Mesenchymal stem cell (in vitro differentiated cells and primary cell): ENCODE results near the gene MYLK.

Experiments used
- DNase-seq: peaks from one replicate; pipeline ENCODE4 v3.0.0-alpha.2; 2013
- H2AFZ ChIP-seq: one replicate; pipeline ENCODE4 v1.6.1; 2013; ENCODE audit warnings: low read depth, mild to moderate bottlenecking, control low read depth, inconsistent platforms, low read length, moderate library complexity
- H2AK5ac ChIP-seq: 2 replicates; pipeline ENCODE4 v1.6.1; 2013; ENCODE audit warnings: low read length, moderate library complexity, mild to moderate bottlenecking, inconsistent platforms; ENCODE audit not compliant: severe bottlenecking
- H2BK120ac ChIP-seq: one replicate; pipeline ENCODE4 v1.6.1; 2013; ENCODE audit warnings: low read depth, mild to moderate bottlenecking, inconsistent platforms, low read length, moderate library complexity
- H2BK12ac ChIP-seq, 2 experiments: one replicate each; pipeline ENCODE4 v1.6.1; 2013; ENCODE audit warnings: inconsistent platforms in 2 of 2, low read length in 2 of 2, mild to moderate bottlenecking in 2 of 2, moderate library complexity in 2 of 2, control low read depth in 1 of 2
- H2BK15ac ChIP-seq: one replicate; pipeline ENCODE4 v1.6.1; 2013; ENCODE audit warnings: mild to moderate bottlenecking, low read depth, inconsistent platforms; ENCODE audit not compliant: poor library complexity, severe bottlenecking
- H2BK5ac ChIP-seq: 2 replicates; pipeline ENCODE4 v1.6.1; 2013; ENCODE audit warnings: low read depth, mild to moderate bottlenecking, low read length, control low read depth, inconsistent platforms; ENCODE audit not compliant: poor library complexity, severe bottlenecking
- H3K14ac ChIP-seq, 2 experiments: one replicate each; pipeline ENCODE4 v1.6.1; 2013; ENCODE audit warnings: inconsistent platforms in 2 of 2, low read length in 2 of 2, control low read depth in 1 of 2, mild to moderate bottlenecking in 1 of 2, moderate library complexity in 1 of 2
- H3K18ac ChIP-seq, 2 experiments: one replicate each; pipeline ENCODE4 v1.6.1; 2013; ENCODE audit warnings: inconsistent platforms in 2 of 2, low read length in 2 of 2, control low read depth in 1 of 2, low read depth in 1 of 2, mild to moderate bottlenecking in 1 of 2
- H3K23ac ChIP-seq, 2 experiments: one replicate each; pipeline ENCODE4 v1.6.1; 2013; ENCODE audit warnings: inconsistent platforms in 2 of 2, low read length in 2 of 2, mild to moderate bottlenecking in 2 of 2, moderate library complexity in 2 of 2, control low read depth in 1 of 2
- H3K27ac ChIP-seq: 2 replicates; pipeline ENCODE4 v1.5.1; 2013; ENCODE audit warnings: mild to moderate bottlenecking, moderate library complexity, low read length, control low read depth, inconsistent platforms; ENCODE audit not compliant: poor library complexity, severe bottlenecking
- H3K27me3 ChIP-seq, 2 experiments: 2 replicates each; pipeline versions ENCODE4 v1.6.1 to v1.7.0; 2013; ENCODE audit warnings: low read length in 2 of 2, mild to moderate bottlenecking in 2 of 2, moderate library complexity in 2 of 2, control low read depth in 1 of 2, inconsistent platforms in 1 of 2; ENCODE audit not compliant: control insufficient read depth in 1 of 2, insufficient read depth in 1 of 2
- H3K36me3 ChIP-seq, 2 experiments: 2 replicates each; pipeline versions ENCODE4 v1.6.1 to v1.7.0; 2013; ENCODE audit warnings: low read length in 2 of 2, control low read depth in 1 of 2, inconsistent platforms in 1 of 2, low read depth in 1 of 2, mild to moderate bottlenecking in 1 of 2; ENCODE audit not compliant: insufficient read depth in 2 of 2, control insufficient read depth in 1 of 2
- H3K4ac ChIP-seq, 2 experiments: one replicate each; pipeline ENCODE4 v1.6.1; 2013; ENCODE audit warnings: inconsistent platforms in 2 of 2, low read length in 2 of 2, mild to moderate bottlenecking in 2 of 2, moderate library complexity in 2 of 2, control low read depth in 1 of 2, low read depth in 1 of 2
- H3K4me1 ChIP-seq: 2 replicates; pipeline ENCODE4 v1.6.1; 2013; ENCODE audit warnings: low read depth, low read length, control low read depth; ENCODE audit not compliant: control insufficient read depth, insufficient read depth
- H3K4me2 ChIP-seq: 2 replicates; pipeline ENCODE4 v1.6.1; 2013; ENCODE audit warnings: low read length, mild to moderate bottlenecking, inconsistent platforms; ENCODE audit not compliant: poor library complexity, severe bottlenecking
- H3K4me3 ChIP-seq, 2 experiments: 2 replicates each; pipeline versions ENCODE4 v1.5.1 to v1.7.0; 2013; ENCODE audit warnings: low read length in 2 of 2, mild to moderate bottlenecking in 2 of 2, control low read depth in 1 of 2, low read depth in 1 of 2; ENCODE audit not compliant: insufficient read depth in 1 of 2
- H3K79me1 ChIP-seq: replicated peaks from 2 replicates; pipeline ENCODE4 v1.6.1; 2013; ENCODE audit warnings: mild to moderate bottlenecking, control low read depth, low read length, inconsistent platforms; ENCODE audit not compliant: poor library complexity, severe bottlenecking
- H3K9ac ChIP-seq: 2 replicates; pipeline ENCODE4 v1.7.0; 2013; ENCODE audit warnings: mild to moderate bottlenecking, low read length, moderate library complexity
- H3K9me3 ChIP-seq: 2 replicates; pipeline ENCODE4 v1.7.0; 2013; ENCODE audit warnings: mild to moderate bottlenecking, low read length; ENCODE audit not compliant: control insufficient read depth
- H4K8ac ChIP-seq: one replicate; pipeline ENCODE4 v1.6.1; 2013; ENCODE audit warnings: inconsistent platforms, mild to moderate bottlenecking, low read length, moderate library complexity
- H4K91ac ChIP-seq: one replicate; pipeline ENCODE4 v1.6.1; 2013; ENCODE audit warnings: mild to moderate bottlenecking, low read length, inconsistent platforms
- WGBS: methylation state at CpG from one replicate; pipeline ENCODE4 v1.1.7; 2013; ENCODE audit warnings: mixed read lengths; 5-methylcytosine and 5-hydroxymethylcytosine counted together

Gene MYLK

DNA sequence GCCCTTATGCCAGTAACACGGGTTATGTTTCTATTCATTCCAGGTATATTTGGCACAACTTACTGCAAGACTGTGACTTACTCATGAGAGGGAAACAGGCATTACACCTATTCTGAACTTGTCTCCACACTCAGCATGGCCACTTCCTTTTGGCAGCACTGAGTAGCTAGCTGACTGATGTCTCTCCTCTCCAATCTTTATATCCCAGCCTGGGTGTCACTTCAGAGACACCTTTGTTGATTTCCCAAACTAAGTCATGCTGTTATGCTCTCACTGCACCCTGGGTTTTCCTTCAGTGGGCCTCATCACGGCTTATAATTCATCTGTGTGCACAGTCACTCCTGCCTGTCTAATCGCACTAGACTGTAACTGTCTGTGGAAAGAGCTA is 114.8 kb downstream of the MYLK start:
- Histone ChIP-seq H2BK120ac (no peak overlapping the region), H3K27ac (peak overlapping the region; percentile 9), H2BK12ac (no peak overlapping the region), H3K4me3 (no peak overlapping the region), H3K9me3 (no peaks in the 10 kb centered on the region), H4K8ac (no peak overlapping the region), H2AFZ (no peak overlapping the region), H3K14ac (no peak overlapping the region), H3K9ac (no peak overlapping the region), H2BK5ac (no peak overlapping the region), H3K18ac (no peak overlapping the region), H3K36me3 (peaks cover 0 to 36% of the 10 kb centered on the region in 2 experiments), H3K79me1 (peaks cover 23% of the 10 kb centered on the region), H3K23ac (no peak overlapping the region), H3K4me2 (no peak overlapping the region), H3K4me1 (peaks cover 22% of the 10 kb centered on the region), H3K4ac (no peak overlapping the region), H2AK5ac (peak overlapping the region; percentile 20), H4K91ac (no peak overlapping the region), H3K27me3 (no peaks in the 10 kb centered on the region), H2BK15ac (no peak overlapping the region)
- no peak for DNase-seq
- 96% methylated on average over 3 of the region's 3 CpGs for WGBS

DNA sequence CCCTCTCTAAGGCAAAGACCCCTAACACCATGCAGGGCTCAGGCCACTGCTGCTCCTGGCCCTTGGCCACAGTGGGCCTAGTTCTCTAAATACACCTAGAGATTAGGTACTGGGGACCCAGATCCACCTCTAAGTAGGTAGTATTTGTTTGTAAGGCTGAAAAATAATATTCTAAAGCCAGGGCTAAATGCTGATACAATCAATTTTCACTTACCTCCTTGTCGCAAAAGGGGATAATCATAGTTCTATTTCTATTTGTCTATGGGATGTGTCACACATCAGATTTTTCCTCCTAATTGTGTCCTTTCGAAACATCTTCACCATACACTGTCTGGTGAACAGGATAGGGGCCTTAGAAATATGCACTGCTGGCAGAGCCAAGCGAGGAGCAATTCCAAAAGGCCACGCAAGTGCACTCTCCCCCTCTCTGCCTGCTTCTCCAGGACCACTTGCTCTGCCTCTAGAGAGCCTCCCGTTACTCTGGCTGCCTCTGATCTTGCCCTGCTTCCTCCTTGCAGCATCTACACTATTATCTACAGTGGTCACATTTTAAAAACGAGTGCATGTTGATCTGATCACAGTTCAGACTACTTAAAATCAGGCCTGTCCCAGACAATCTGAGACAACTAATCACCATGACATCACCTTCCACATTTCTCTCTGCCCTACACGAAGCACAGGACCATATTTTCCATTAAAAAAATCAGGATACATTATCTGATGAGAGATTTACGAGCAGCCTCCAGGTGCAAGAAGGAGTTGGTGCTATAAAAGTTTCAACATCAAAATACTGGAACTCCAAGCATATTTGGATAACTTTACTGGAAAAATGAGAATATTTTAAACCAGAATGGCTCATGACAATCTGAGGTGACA is 115.4 kb downstream of the MYLK start:
- Histone ChIP-seq H2BK12ac (no peak overlapping the region), H3K4ac (no peak overlapping the region), H2BK15ac (no peak overlapping the region), H3K27ac (no peak overlapping the region), H2BK120ac (no peak overlapping the region), H3K79me1 (peaks cover 25% of the 10 kb centered on the region), H3K36me3 (peaks cover 3 to 36% of the 10 kb centered on the region in 2 experiments), H3K18ac (no peak overlapping the region), H4K91ac (peak overlapping the region; percentile 45), H3K23ac (no peak overlapping the region), H3K14ac (no peak overlapping the region), H2AK5ac (peak overlapping the region; percentile 21), H4K8ac (no peak overlapping the region), H3K27me3 (no peaks in the 10 kb centered on the region), H3K4me1 (peaks cover 18% of the 10 kb centered on the region), H2BK5ac (no peak overlapping the region), H3K9ac (peak overlapping the region; percentile 9), H3K9me3 (no peaks in the 10 kb centered on the region), H3K4me3 (no peak overlapping the region), H2AFZ (no peak overlapping the region), H3K4me2 (no peak overlapping the region)
- whole genome bisulfite sequencing = 87% methylated on average over 5 of the region's 8 CpGs
- no peak for DNase-seq

GRCh38 chr3:123767564-123768292 is 116.4 kb downstream of the MYLK start:
- no peak overlapping the region for H3K27ac ChIP-seq
- peak overlapping the region; percentile 21 for H2AK5ac ChIP-seq
- H4K91ac ChIP-seq = peak overlapping the region; percentile 78
- H4K8ac ChIP-seq = peak overlapping the region; percentile 66
- peak overlapping the region; percentile 22 for H2BK120ac ChIP-seq
- H2BK15ac ChIP-seq = no peak overlapping the region
- no peak overlapping the region for H3K4me3 ChIP-seq
- H3K36me3 ChIP-seq = peaks cover 3 to 33% of the 10 kb centered on the region in 2 experiments
- H3K9me3 ChIP-seq = no peaks in the 10 kb centered on the region
- H3K9ac ChIP-seq = no peak overlapping the region
- WGBS = 90% methylated on average over 5 of the region's 6 CpGs
- H3K4me1 ChIP-seq = peaks cover 15% of the 10 kb centered on the region
- no peak overlapping the region for H2AFZ ChIP-seq
- no peak overlapping the region for H2BK5ac ChIP-seq
- no peak overlapping the region for H3K14ac ChIP-seq
- H3K23ac ChIP-seq = no peak overlapping the region
- H3K4ac ChIP-seq = no peak overlapping the region
- no peaks in the 10 kb centered on the region for H3K27me3 ChIP-seq
- H3K18ac ChIP-seq = peak overlapping the region in 1 of 2 experiments; percentile 59
- no peak overlapping the region for H2BK12ac ChIP-seq
- no peak overlapping the region for H3K4me2 ChIP-seq
- H3K79me1 ChIP-seq = peaks cover 25% of the 10 kb centered on the region
- DNase-seq = no peak

DNA sequence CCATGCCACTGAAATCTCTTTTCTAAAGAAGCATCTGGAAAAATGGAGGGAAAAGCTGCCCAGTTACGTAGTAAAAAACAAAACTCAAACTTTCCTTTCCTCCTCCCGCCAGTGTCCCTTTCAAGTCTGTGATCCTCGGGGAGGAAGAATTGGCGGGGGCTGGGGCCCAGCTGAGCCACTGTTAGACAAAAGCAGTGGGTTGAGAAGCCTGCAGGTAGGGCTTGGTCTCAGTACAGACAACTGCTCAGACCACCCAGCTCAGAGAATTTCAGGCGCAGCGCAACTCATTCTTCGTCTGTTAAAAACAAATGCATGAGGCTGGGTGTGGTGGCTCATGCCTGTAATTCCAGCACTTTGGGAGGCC is 117.1 kb downstream of the MYLK start:
- no peak overlapping the region for H2BK5ac ChIP-seq
- no peak overlapping the region for H3K23ac ChIP-seq
- H4K91ac ChIP-seq = no peak overlapping the region
- H3K14ac ChIP-seq = no peak overlapping the region
- peaks cover 28% of the 10 kb centered on the region for H3K79me1 ChIP-seq
- H4K8ac ChIP-seq = no peak overlapping the region
- no peak overlapping the region for H3K9ac ChIP-seq
- 94% methylated on average over 7 of the region's 7 CpGs for WGBS
- no peak overlapping the region for H3K4me3 ChIP-seq
- H3K4me1 ChIP-seq = peaks cover 15% of the 10 kb centered on the region
- DNase-seq = no peak
- H3K27ac ChIP-seq = no peak overlapping the region
- H3K27me3 ChIP-seq = no peaks in the 10 kb centered on the region
- peaks cover 3 to 35% of the 10 kb centered on the region in 2 experiments for H3K36me3 ChIP-seq
- no peak overlapping the region for H3K4ac ChIP-seq
- no peak overlapping the region for H3K4me2 ChIP-seq
- H2AK5ac ChIP-seq = no peak overlapping the region
- H3K18ac ChIP-seq = no peak overlapping the region
- H3K9me3 ChIP-seq = no peaks in the 10 kb centered on the region
- H2BK15ac ChIP-seq = no peak overlapping the region
- no peak overlapping the region for H2AFZ ChIP-seq
- no peak overlapping the region for H2BK120ac ChIP-seq
- H2BK12ac ChIP-seq = no peak overlapping the region
